H1 (cell line): ENCODE results near the gene PEX26. TPM values are rescaled to one million over a fixed set of nuclear protein-coding genes. Genes with fewer than 3 reads are reported as not detected.

Experiments
- CTCF ChIA-PET: fragments of 300-600 bp; sonication (Branson Sonifier 250); formaldehyde crosslinking; loops from one replicate; lab custom pipeline; 2021; ENCODE audit not compliant: partially characterized antibody; lab: Charles Lee
- POLR2A ChIA-PET: fragments of 300-600 bp; sonication (Branson Sonifier 250); formaldehyde crosslinking; loops from one replicate; lab custom pipeline; 2021; ENCODE audit warnings: inconsistent platforms; ENCODE audit not compliant: partially characterized antibody; lab: Charles Lee
- DNase-seq, 2 experiments: peaks; one replicate each; pipeline versions ENCODE4 v3.0.0 to v3.0.0-alpha.2; 2010 to 2022; ENCODE audit warnings: low spot score in 2 of 2, low read depth in 1 of 2, mixed read lengths in 1 of 2
- FAIRE-seq: peaks from 2 replicates; lab custom pipeline; 2011; peaks lifted over from hg19 to GRCh38; lab: Jason Lieb, UNC
- H2AFZ ChIP-seq: 2 replicates; pipeline ENCODE4 v1.8.1; 2012; ENCODE audit warnings: low read length, inconsistent platforms
- H2AK5ac ChIP-seq: 2 replicates; pipeline ENCODE4 v1.6.1; 2013; ENCODE audit warnings: low read depth, low read length
- H2BK120ac ChIP-seq: replicated peaks from 2 replicates; pipeline ENCODE3; 2013; ENCODE audit warnings: low read depth, low read length, inconsistent platforms
- H2BK12ac ChIP-seq: 2 replicates; pipeline ENCODE4 v1.6.1; 2013; ENCODE audit warnings: low read depth, low read length
- H2BK15ac ChIP-seq: 2 replicates; pipeline ENCODE4 v1.6.1; 2013; ENCODE audit warnings: low read length
- H2BK20ac ChIP-seq: 2 replicates; pipeline ENCODE4 v1.6.1; 2013; ENCODE audit warnings: low read length
- H2BK5ac ChIP-seq: 2 replicates; pipeline ENCODE4 v1.6.1; 2013; ENCODE audit warnings: low read depth, low read length
- H3K14ac ChIP-seq: 2 replicates; pipeline ENCODE4 v1.6.1; 2013; ENCODE audit warnings: inconsistent platforms; ENCODE audit not compliant: insufficient read length
- H3K18ac ChIP-seq: 2 replicates; pipeline ENCODE4 v1.6.1; 2013; ENCODE audit warnings: low read length; ENCODE audit errors: extremely low read depth
- H3K23ac ChIP-seq: 2 replicates; pipeline ENCODE4 v1.6.1; 2013; ENCODE audit warnings: inconsistent platforms; ENCODE audit not compliant: insufficient read length
- H3K23me2 ChIP-seq: 2 replicates; pipeline ENCODE4 v1.6.1; 2013; ENCODE audit warnings: low read depth, low read length
- H3K27ac ChIP-seq: 2 replicates; pipeline ENCODE4 v1.6.1; 2011; ENCODE audit warnings: low read depth, low read length, inconsistent platforms
- H3K27me3 ChIP-seq, 4 experiments: replicated peaks in 1 of 4; 1 replicate in 1 of 4; 2 replicates in 3 of 4; pipeline versions ENCODE4 v1.6.1 to v1.8.1; 2011 to 2013; ENCODE audit warnings: low read length in 3 of 4, mild to moderate bottlenecking in 3 of 4, inconsistent platforms in 2 of 4, mixed read lengths in 2 of 4, moderate library complexity in 1 of 4; ENCODE audit not compliant: control insufficient read depth in 3 of 4, insufficient read depth in 3 of 4; ENCODE audit errors: extremely low read depth in 1 of 4
- H3K36me3 ChIP-seq, 4 experiments: 2 replicates each; pipeline versions ENCODE4 v1.6.1 to v1.8.1; 2011 to 2013; ENCODE audit warnings: mild to moderate bottlenecking in 4 of 4, low read length in 3 of 4, moderate library complexity in 2 of 4, control low read depth in 1 of 4, inconsistent platforms in 1 of 4; ENCODE audit not compliant: insufficient read depth in 4 of 4, control insufficient read depth in 2 of 4
- H3K4ac ChIP-seq: replicated peaks from 2 replicates; pipeline ENCODE3; 2013; ENCODE audit warnings: low read length, low read depth, mixed read lengths, inconsistent platforms; ENCODE audit not compliant: insufficient read length
- H3K4me1 ChIP-seq, 4 experiments: replicated peaks in 1 of 4; 1 replicate in 1 of 4; 2 replicates in 3 of 4; pipeline versions ENCODE4 v1.6.1 to v1.8.1; 2011 to 2013; ENCODE audit warnings: low read length in 3 of 4, inconsistent platforms in 2 of 4, mixed read lengths in 1 of 4; ENCODE audit not compliant: insufficient read depth in 4 of 4, control insufficient read depth in 3 of 4
- H3K4me2 ChIP-seq, 2 experiments: 2 replicates each; pipeline versions ENCODE4 v1.6.1 to v1.8.1; 2011 to 2013; ENCODE audit warnings: low read depth in 2 of 2, low read length in 2 of 2, control low read depth in 1 of 2, inconsistent platforms in 1 of 2, mild to moderate bottlenecking in 1 of 2; ENCODE audit not compliant: insufficient read depth in 1 of 2
- H3K4me3 ChIP-seq, 4 experiments: fragments of 200-600, 300-600 bp in 1 of 4; sonication (generic), shearing (Covaris generic), sonication (Bioruptor Twin) in 1 of 4; 2 replicates each; pipeline versions ENCODE4 v1.5.1 to v1.8.1; 2011 to 2016; ENCODE audit warnings: low read length in 4 of 4, low read depth in 3 of 4, control low read depth in 2 of 4, inconsistent platforms in 2 of 4, mild to moderate bottlenecking in 2 of 4, mixed read lengths in 1 of 4, moderate library complexity in 1 of 4; ENCODE audit not compliant: insufficient read depth in 2 of 4; ENCODE audit errors: extremely low read depth in 1 of 4
- H3K56ac ChIP-seq: replicated peaks from 2 replicates; pipeline ENCODE3; 2013; ENCODE audit warnings: low read depth, mild to moderate bottlenecking, mixed read lengths, low read length, inconsistent platforms; ENCODE audit not compliant: insufficient read length
- H3K79me1 ChIP-seq: 2 replicates; pipeline ENCODE4 v1.6.1; 2013; ENCODE audit warnings: low read depth, low read length, control low read depth
- H3K79me2 ChIP-seq, 2 experiments: 2 replicates each; pipeline versions ENCODE4 v1.6.1 to v1.8.1; 2012 to 2013; ENCODE audit warnings: low read length in 2 of 2, mild to moderate bottlenecking in 2 of 2, inconsistent platforms in 1 of 2; ENCODE audit not compliant: insufficient read depth in 2 of 2, control insufficient read depth in 1 of 2
- H3K9ac ChIP-seq, 4 experiments: replicated peaks in 1 of 4; 1 replicate in 1 of 4; 2 replicates in 3 of 4; pipeline versions ENCODE4 v1.6.1 to v1.8.1; 2011 to 2013; ENCODE audit warnings: low read depth in 3 of 4, low read length in 3 of 4, control low read depth in 2 of 4, mild to moderate bottlenecking in 2 of 4, moderate library complexity in 2 of 4, inconsistent platforms in 1 of 4; ENCODE audit errors: extremely low read depth in 1 of 4
- H3K9me3 ChIP-seq, 2 experiments: 2 replicates each; pipeline versions ENCODE4 v1.6.1 to v1.8.1; 2012 to 2013; ENCODE audit warnings: mild to moderate bottlenecking in 2 of 2, moderate library complexity in 2 of 2, control low read depth in 1 of 2, inconsistent platforms in 1 of 2, low read depth in 1 of 2, low read length in 1 of 2, mixed read lengths in 1 of 2; ENCODE audit not compliant: insufficient read depth in 2 of 2
- H4K20me1 ChIP-seq, 2 experiments: replicated peaks in 1 of 2; 2 replicates each; pipeline versions ENCODE3 to v1.8.1; 2011 to 2013; ENCODE audit warnings: inconsistent platforms in 2 of 2, low read length in 2 of 2, mild to moderate bottlenecking in 1 of 2; ENCODE audit not compliant: insufficient read depth in 2 of 2, control insufficient read depth in 1 of 2
- H4K5ac ChIP-seq: 2 replicates; pipeline ENCODE4 v1.6.1; 2013; ENCODE audit warnings: low read length, low read depth, mixed read lengths, inconsistent platforms; ENCODE audit not compliant: insufficient read length
- H4K8ac ChIP-seq: 2 replicates; pipeline ENCODE4 v1.8.0; 2013; ENCODE audit warnings: mild to moderate bottlenecking, moderate library complexity, low read length, inconsistent platforms; ENCODE audit not compliant: insufficient read depth; ENCODE audit errors: extremely low read depth
- H4K91ac ChIP-seq: replicated peaks from 2 replicates; pipeline ENCODE3; 2013; ENCODE audit warnings: low read length, mixed read lengths, inconsistent platforms; ENCODE audit not compliant: insufficient read length
- ATF3 ChIP-seq: IDR thresholded peaks from 2 replicates; pipeline ENCODE4 v1.6.1; 2011; ENCODE audit warnings: low read depth, mild to moderate bottlenecking, low read length; ENCODE audit not compliant: insufficient read depth
- KDM4A ChIP-seq: IDR thresholded peaks from one replicate; pipeline ENCODE4 v1.7.1; 2012; ENCODE audit warnings: low read depth, mild to moderate bottlenecking, moderate library complexity, low read length, inconsistent platforms; ENCODE audit not compliant: severe bottlenecking
- RAD21 ChIP-seq, 2 experiments: IDR thresholded peaks in 1 of 2; conservative IDR thresholded peaks in 1 of 2; 2 replicates each; pipeline ENCODE4 v1.6.1; 2011; ENCODE audit warnings: low read depth in 2 of 2, low read length in 2 of 2, improper control_type of control experiment in 1 of 2, inconsistent platforms in 1 of 2, mild to moderate bottlenecking in 1 of 2, moderate library complexity in 1 of 2
- RBBP5 ChIP-seq: IDR thresholded peaks from 2 replicates; pipeline ENCODE4 v1.7.1; 2012; ENCODE audit warnings: low read depth, mild to moderate bottlenecking, inconsistent platforms, low read length, moderate library complexity, borderline replicate concordance
- SIN3A ChIP-seq, 2 experiments: IDR thresholded peaks in 1 of 2; conservative IDR thresholded peaks in 1 of 2; 2 replicates each; pipeline ENCODE4 v1.6.1; 2011 to 2012; ENCODE audit warnings: low read length in 2 of 2, improper control_type of control experiment in 1 of 2, low read depth in 1 of 2, mild to moderate bottlenecking in 1 of 2
- SP4 ChIP-seq: IDR thresholded peaks from 2 replicates; pipeline ENCODE4 v1.6.1; 2012; ENCODE audit warnings: low read length, inconsistent platforms
- ZNF274 ChIP-seq: IDR thresholded peaks from 2 replicates; pipeline ENCODE4 v1.7.0; 2012; ENCODE audit warnings: low read length, borderline replicate concordance; ENCODE audit errors: extremely low read depth
- WGBS, 2 experiments: shearing (Covaris generic) in 1 of 2; methylation state at CpG; one replicate each; pipeline versions ENCODE4 v1.1.6 to v1.1.7; 2013 to 2015; ENCODE audit warnings: low lambda C conversion rate in 2 of 2, mixed read lengths in 2 of 2, inconsistent platforms in 1 of 2, low coverage in 1 of 2, missing lambda C conversion rate in 1 of 2; ENCODE audit not compliant: insufficient replicate concordance in 2 of 2, insufficient coverage in 1 of 2, insufficient read length in 1 of 2; ENCODE audit errors: extremely low coverage in 1 of 2, missing lambda C conversion rate in 1 of 2; 5-methylcytosine and 5-hydroxymethylcytosine counted together
- polyA plus RNA-seq, 7 experiments: library from polyadenylated mRNA; depleted of rRNA in 3 of 7; stranded (reverse) in 5 of 7; unstranded in 2 of 7; fragments of >200 nt in 5 of 7; fragments of 200-250 nt in 2 of 7; gene quantifications; 1 replicate in 5 of 7; 2 replicates in 1 of 7; 4 replicates in 1 of 7; pipeline versions ENCODE4 v1.2.1 to v1.2.3, GENCODE V29; 2011 to 2013; ENCODE audit warnings: missing spikeins in 2 of 7, mixed read lengths in 2 of 7
- total RNA-seq: library from RNA; stranded (reverse); fragmentation: NEBNext Ultra II Directional; extraction: Animal tissue kit (Norgen Biotek cat#: 25700); gene quantifications from 2 replicates; pipeline ENCODE4 v1.2.1, GENCODE V29; 2021

The PEX26 gene
- total and polyA plus RNA-seq, 2 of the 8 experiments (the other 6 are each of a cell fraction or from before 2014, with no cell fraction given), result 33.1 to 49.0 TPM

- no peak overlapping the region for H2BK20ac ChIP-seq
Observed at GRCh38 chr22:18108187-18108586, 30.4 kb downstream of the PEX26 start.

More at GRCh38 chr22:18108187-18108586, 30.4 kb downstream of the PEX26 start:
- Histone ChIP-seq H3K9ac (no peak overlapping the region), H2BK5ac (no peak overlapping the region), H2BK120ac (no peak overlapping the region), H3K9me3 (peaks cover 7 to 15% of the 10 kb centered on the region in 2 experiments), H3K23me2 (peaks cover 10% of the 10 kb centered on the region; the same call in 1 of the 2 replicates), H2BK15ac (no peak overlapping the region), H3K27ac (no peak overlapping the region), H4K8ac (no peak overlapping the region), H3K36me3 (no peaks in the 10 kb centered on the region), H3K79me2 (no peaks in the 10 kb centered on the region), H3K18ac (no peak overlapping the region), H3K4ac (no peak overlapping the region), H3K79me1 (no peaks in the 10 kb centered on the region), H3K14ac (no peak overlapping the region), H4K20me1 (no peaks in the 10 kb centered on the region), H4K91ac (no peak overlapping the region), H4K5ac (no peak overlapping the region), H3K4me2 (no peak overlapping the region), H2BK12ac (no peak overlapping the region), H3K23ac (no peak overlapping the region), H2AK5ac (no peak overlapping the region), H3K4me3 (no peak overlapping the region), H3K56ac (no peak overlapping the region), H2AFZ (no peak overlapping the region), H3K27me3 (peaks cover 11 to 33% (median 27%) of the 10 kb centered on the region in 4 experiments), H3K4me1 (peaks cover 0 to 9% (median 5%) of the 10 kb centered on the region in 4 experiments; a peak in 5 of 7 replicates)
- DNase-seq (no peak), FAIRE-seq (no peak)
- TF ChIP-seq RAD21 (IDR thresholded peaks at IDR 0.05 in 1 of 2, conservative IDR thresholded peaks at IDR 0.05 in 1 of 2; ENCODE audit: low read depth in 2 of 2, low read length in 2 of 2) (no peak), ZNF274 (no peak), SIN3A (conservative IDR thresholded peaks at IDR 0.05 in 1 of 2, IDR thresholded peaks at IDR 0.05 in 1 of 2; ENCODE audit: low read depth in 1 of 2, low read length in 2 of 2) (no peak), ATF3 (no peak), SP4 (no peak), KDM4A (no peak), RBBP5 (no peak)
- ChIA-PET POLR2A (no interaction called here), CTCF (no interaction called here)
- 81% methylated on average over 3 of the region's 3 CpGs; no CpG with 5 or more reads in 1 of the 2 experiments for WGBS, 2 experiments
